Brain microvascular endothelial cell (primary cell): ENCODE measurements around the gene SYT2.

Experiments used
- DNase-seq: peaks from one replicate; pipeline ENCODE4 v3.0.0-alpha.2; 2020
- H3K27ac ChIP-seq: fragments of 250-450 bp; sonication (Bioruptor Pico); 2 replicates; pipeline ENCODE4 v1.5.1; 2020; ENCODE audit warnings: mild to moderate bottlenecking, moderate library complexity
- H3K27me3 ChIP-seq: fragments of 250-450 bp; sonication (Bioruptor Pico); replicated peaks from 2 replicates; pipeline ENCODE4 v1.5.1; 2020; ENCODE audit warnings: mild to moderate bottlenecking
- H3K36me3 ChIP-seq: fragments of 250-450 bp; sonication (Bioruptor Pico); replicated peaks from 2 replicates; pipeline ENCODE4 v1.5.1; 2020; ENCODE audit warnings: mild to moderate bottlenecking
- H3K4me3 ChIP-seq: 2 replicates; pipeline ENCODE4 v1.5.1; 2011; ENCODE audit warnings: low read depth, mild to moderate bottlenecking, control low read depth, low read length, moderate library complexity
- CTCF ChIP-seq: IDR thresholded peaks from 2 replicates; pipeline ENCODE4 v1.5.1; 2011; ENCODE audit warnings: low read depth, mild to moderate bottlenecking, moderate library complexity, low read length, control low read depth, inconsistent platforms; ENCODE audit errors: missing control alignments
- in situ Hi-C: cut with HindIII; loops from 2 replicates; pipeline ENCODE4 v1.10.0; 2017; ENCODE audit warnings: low sequenced_read_pairs, low pct_ligation_motif_present

Gene SYT2

GRCh38 chr1:202679406-202680177, 30.7 kb downstream of the SYT2 start:
- H3K4me3 ChIP-seq, result no peak overlapping the region
- H3K36me3 ChIP-seq, result no peaks in the 10 kb centered on the region
- H3K27me3 ChIP-seq, result peaks cover 13% of the 10 kb centered on the region
- H3K27ac ChIP-seq, result no peak overlapping the region
- DNase-seq, result no peak
- in situ Hi-C loops, result no loop called here
- no peak for TF ChIP-seq CTCF

- Histone ChIP-seq H3K27ac (no peak overlapping the region), H3K27me3 (peaks cover 15% of the 10 kb centered on the region), H3K36me3 (no peaks in the 10 kb centered on the region), H3K4me3 (no peak overlapping the region)
- in situ Hi-C loops, result no loop called here
- no peak for TF ChIP-seq CTCF
- DNase-seq, result no peak
Measured at GRCh38 chr1:202677433-202677832, 32.8 kb downstream of the SYT2 start.

- DNase-seq, result no peak
- Histone ChIP-seq H3K27ac (no peak overlapping the region), H3K4me3 (no peak overlapping the region), H3K36me3 (no peaks in the 10 kb centered on the region), H3K27me3 (peaks cover 2% of the 10 kb centered on the region)
- in situ Hi-C loops, result no loop called here
- no peak for TF ChIP-seq CTCF
Measured at GRCh38 chr1:202673531-202673930, 36.7 kb downstream of the SYT2 start.

- no peak for TF ChIP-seq CTCF
- H3K27me3 ChIP-seq, result peaks cover 2% of the 10 kb centered on the region
- in situ Hi-C loops, result no loop called here
Measured at GRCh38 chr1:202671399-202671798, 38.9 kb downstream of the SYT2 start.

GRCh38 chr1:202665417-202665816, 44.8 kb downstream of the SYT2 start:
- no peak for TF ChIP-seq CTCF
- H3K4me3 ChIP-seq, result no peak overlapping the region
- H3K27me3 ChIP-seq, result peaks cover 3% of the 10 kb centered on the region
- no peak for DNase-seq
- in situ Hi-C loops, result no loop called here
- H3K36me3 ChIP-seq, result no peaks in the 10 kb centered on the region
- H3K27ac ChIP-seq, result no peak overlapping the region

More at GRCh38 chr1:202671399-202671798, 38.9 kb downstream of the SYT2 start:
- DNase-seq, result no peak
- Histone ChIP-seq H3K36me3 (no peaks in the 10 kb centered on the region), H3K27ac (no peak overlapping the region), H3K4me3 (no peak overlapping the region)

GRCh38 chr1:202664083-202664482, 46.2 kb downstream of the SYT2 start:
- no peaks in the 10 kb centered on the region for H3K36me3 ChIP-seq
- TF ChIP-seq CTCF, result no peak
- H3K27me3 ChIP-seq, result peaks cover 14% of the 10 kb centered on the region
- no peak overlapping the region for H3K27ac ChIP-seq
- in situ Hi-C loops, result no loop called here
- peak; percentile 22 for DNase-seq
- no peak overlapping the region for H3K4me3 ChIP-seq
